Large intestine (tissue), 3 donors: ENCODE data around the gene FAH. TPM values are rescaled to one million over a fixed set of nuclear protein-coding genes. Genes with fewer than 3 reads are reported as not detected.

Experiments
- DNase-seq, 2 donors: peaks; one replicate each; pipeline versions ENCODE4 v3.0.0 to v3.0.0-alpha.2; 2013
- H3K27ac ChIP-seq: one replicate; pipeline ENCODE4 v1.5.1; 2013; ENCODE audit warnings: low read length
- H3K27me3 ChIP-seq: 2 replicates; pipeline ENCODE4 v1.6.1; 2013; ENCODE audit warnings: low read length; ENCODE audit not compliant: control insufficient read depth, insufficient read depth
- H3K36me3 ChIP-seq: 2 replicates; pipeline ENCODE4 v1.6.1; 2013; ENCODE audit warnings: low read length; ENCODE audit not compliant: control insufficient read depth, insufficient read depth
- H3K4me1 ChIP-seq: one replicate; pipeline ENCODE4 v1.6.1; 2013; ENCODE audit warnings: low read length; ENCODE audit not compliant: control insufficient read depth, insufficient read depth
- H3K4me3 ChIP-seq: one replicate; pipeline ENCODE4 v1.5.1; 2013; ENCODE audit warnings: low read length
- H3K9me3 ChIP-seq: one replicate; pipeline ENCODE4 v1.6.1; 2013; ENCODE audit warnings: mild to moderate bottlenecking, low read depth, low read length, moderate library complexity; ENCODE audit not compliant: control insufficient read depth
- WGBS: methylation state at CpG from one replicate; pipeline ENCODE4 v1.1.5; 2013; ENCODE audit warnings: low lambda C conversion rate; ENCODE audit not compliant: insufficient coverage; 5-methylcytosine and 5-hydroxymethylcytosine counted together
- polyA plus RNA-seq: library from polyadenylated mRNA; unstranded; fragments of 120-200 nt; gene quantifications from one replicate; pipeline ENCODE4 v1.2.1, GENCODE V29; 2013

FAH gene
- polyA plus RNA-seq, 1 donor: 57.6 TPM

DNA sequence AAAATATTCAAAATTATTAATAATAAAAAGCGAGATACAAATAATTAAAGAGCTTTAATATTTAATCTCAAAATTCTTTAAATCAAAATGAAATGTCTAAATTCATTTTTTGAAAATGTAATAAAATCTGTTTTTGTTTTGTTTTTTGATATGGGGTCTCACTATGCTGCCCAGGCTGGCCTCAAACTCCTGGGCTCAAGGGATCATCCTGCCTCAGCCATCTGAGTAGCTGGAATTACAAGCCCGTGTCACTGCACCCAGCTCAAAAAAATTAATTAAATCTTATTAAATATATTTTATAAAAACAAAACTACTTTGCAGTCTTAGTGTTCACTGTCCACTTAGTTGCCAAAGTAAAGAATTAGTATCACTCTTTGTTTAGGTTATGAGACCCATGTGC, 38.4 kb downstream of the FAH start:
- H3K27ac ChIP-seq: peak overlapping the region; percentile 94
- no peak for DNase-seq
- peaks cover 42% of the 10 kb centered on the region for H3K4me1 ChIP-seq
- no peaks in the 10 kb centered on the region for H3K27me3 ChIP-seq
- H3K36me3 ChIP-seq: peaks cover 17% of the 10 kb centered on the region
- 78% methylated on average over 2 of the region's 2 CpGs for whole genome bisulfite sequencing
- no peaks in the 10 kb centered on the region for H3K9me3 ChIP-seq
- H3K4me3 ChIP-seq: no peak overlapping the region

DNA sequence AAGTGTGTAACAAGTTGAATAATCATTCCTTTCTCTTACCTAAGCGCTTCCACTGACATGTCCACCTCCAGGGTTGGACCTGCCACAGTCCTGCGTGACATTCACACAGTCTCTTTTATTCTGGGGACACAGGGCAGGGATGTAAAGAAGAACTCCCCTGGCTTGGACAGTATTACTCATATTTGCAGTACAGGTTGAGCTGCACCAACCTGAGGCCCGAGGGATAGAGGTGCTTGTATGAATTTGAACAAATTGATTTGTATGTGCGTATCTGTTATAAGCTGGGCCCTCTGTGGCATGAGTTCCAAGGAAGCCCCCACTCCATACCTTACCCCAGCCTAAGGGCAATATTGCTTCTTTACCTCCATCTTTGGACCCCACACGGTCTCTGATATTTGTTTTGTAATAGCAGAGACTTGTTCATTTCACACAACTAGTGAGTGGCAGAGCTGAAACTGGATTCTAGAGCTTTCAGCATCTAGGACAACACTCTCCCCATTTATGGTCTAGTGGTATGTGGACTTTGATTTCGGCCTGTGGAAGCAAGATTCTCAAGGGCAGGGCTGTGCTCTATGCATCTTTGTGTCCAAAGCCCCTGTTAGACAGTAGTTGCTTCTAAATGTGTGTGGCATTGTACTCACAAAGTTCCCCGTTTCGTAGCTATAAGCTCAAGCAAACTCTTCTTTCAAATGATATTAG, 39.2 kb downstream of the FAH start:
- DNase-seq: peak; percentile 77 to 85
- 50% methylated on average over 2 of the region's 8 CpGs for WGBS

GRCh38 chr15:80194186-80194585, 41.4 kb downstream of the FAH start:
- WGBS: no CpG with 5 or more reads among the region's 1 CpG

More for the DNA sequence above, 39.2 kb downstream of the FAH start:
- Histone ChIP-seq H3K9me3 (no peaks in the 10 kb centered on the region), H3K4me1 (peaks cover 42% of the 10 kb centered on the region), H3K27me3 (no peaks in the 10 kb centered on the region), H3K4me3 (no peak overlapping the region), H3K27ac (peak overlapping the region; percentile 94), H3K36me3 (peaks cover 9% of the 10 kb centered on the region)

GRCh38 chr15:80194914-80195313, 42.1 kb downstream of the FAH start:
- no peaks in the 10 kb centered on the region for H3K36me3 ChIP-seq
- no peak for DNase-seq
- no CpG with 5 or more reads among the region's 1 CpG for WGBS

More at GRCh38 chr15:80194186-80194585, 41.4 kb downstream of the FAH start:
- Histone ChIP-seq H3K36me3 (no peaks in the 10 kb centered on the region), H3K4me3 (no peak overlapping the region), H3K4me1 (peaks cover 38% of the 10 kb centered on the region), H3K9me3 (no peaks in the 10 kb centered on the region), H3K27ac (peak overlapping the region; percentile 94), H3K27me3 (no peaks in the 10 kb centered on the region)
- DNase-seq: peak; percentile 77 to 86

GRCh38 chr15:80199366-80199765, 46.6 kb downstream of the FAH start:
- Histone ChIP-seq H3K27me3 (no peaks in the 10 kb centered on the region), H3K9me3 (no peaks in the 10 kb centered on the region), H3K27ac (no peak overlapping the region), H3K36me3 (peaks cover 3% of the 10 kb centered on the region), H3K4me1 (peaks cover 10% of the 10 kb centered on the region), H3K4me3 (no peak overlapping the region)
- WGBS: no CpG with 5 or more reads among the region's 2 CpGs
- no peak for DNase-seq

More at GRCh38 chr15:80194914-80195313, 42.1 kb downstream of the FAH start:
- Histone ChIP-seq H3K9me3 (no peaks in the 10 kb centered on the region), H3K27ac (peak overlapping the region; percentile 80), H3K27me3 (no peaks in the 10 kb centered on the region), H3K4me1 (peaks cover 37% of the 10 kb centered on the region), H3K4me3 (no peak overlapping the region)

GRCh38 chr15:80199869-80200268, 47.1 kb downstream of the FAH start:
- no peak overlapping the region for H3K27ac ChIP-seq
- H3K9me3 ChIP-seq: no peaks in the 10 kb centered on the region
- no peaks in the 10 kb centered on the region for H3K27me3 ChIP-seq
- peaks cover 5% of the 10 kb centered on the region for H3K4me1 ChIP-seq
- WGBS: no CpG with 5 or more reads among the region's 3 CpGs
- H3K36me3 ChIP-seq: peaks cover 3% of the 10 kb centered on the region
- no peak for DNase-seq
- no peak overlapping the region for H3K4me3 ChIP-seq

DNA sequence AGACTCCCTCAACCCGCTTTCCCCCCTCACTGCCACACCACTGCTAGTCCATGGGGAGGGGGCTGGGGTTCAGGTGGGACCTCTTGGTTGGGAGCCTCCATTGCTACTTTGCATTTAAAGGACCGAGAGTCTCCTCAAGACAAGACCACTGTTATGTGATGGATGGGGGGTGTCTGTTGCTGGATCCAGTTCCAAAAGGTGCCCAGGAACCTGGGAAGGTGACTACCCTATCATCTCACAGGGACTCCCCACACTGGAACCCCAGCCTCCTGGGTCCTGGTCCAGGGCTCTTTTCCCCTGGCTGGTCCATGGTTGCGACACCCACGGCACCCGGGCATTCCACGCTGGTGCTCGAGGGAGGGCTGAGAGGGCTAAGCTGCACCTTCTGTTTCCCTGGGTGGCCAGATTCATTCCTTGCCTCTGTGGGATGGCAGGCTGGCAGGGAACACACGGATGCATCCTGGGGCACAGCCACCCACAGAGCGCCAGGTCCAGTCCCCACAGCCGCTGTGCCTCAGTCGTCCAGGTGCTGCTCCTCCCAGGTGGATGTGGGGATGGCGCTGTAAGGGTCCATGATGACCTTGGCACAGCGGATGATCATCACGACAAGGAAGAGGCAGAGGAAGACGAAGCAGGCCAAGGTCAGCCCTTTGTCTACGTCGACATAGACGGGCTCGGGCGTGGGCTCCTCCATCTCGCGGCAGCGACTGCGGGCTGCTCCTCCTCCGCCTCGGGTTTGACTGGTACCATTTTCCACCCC, 48.6 kb downstream of the FAH start:
- no peak for DNase-seq
- Histone ChIP-seq H3K9me3 (no peaks in the 10 kb centered on the region), H3K36me3 (peaks cover 3% of the 10 kb centered on the region), H3K27me3 (no peaks in the 10 kb centered on the region), H3K4me3 (no peak overlapping the region), H3K4me1 (no peaks in the 10 kb centered on the region), H3K27ac (no peak overlapping the region)
- no CpG with 5 or more reads among the region's 26 CpGs for WGBS

- no peak for DNase-seq
- H3K27ac ChIP-seq: no peak overlapping the region
- no peaks in the 10 kb centered on the region for H3K27me3 ChIP-seq
- WGBS: no CpG with 5 or more reads among the region's 2 CpGs
- H3K4me1 ChIP-seq: no peaks in the 10 kb centered on the region
- H3K4me3 ChIP-seq: no peak overlapping the region
- H3K36me3 ChIP-seq: peaks cover 3% of the 10 kb centered on the region
- no peaks in the 10 kb centered on the region for H3K9me3 ChIP-seq
Observed at GRCh38 chr15:80202016-80202315, 49.2 kb downstream of the FAH start.

- Histone ChIP-seq H3K36me3 (peaks cover 3% of the 10 kb centered on the region), H3K27me3 (no peaks in the 10 kb centered on the region), H3K27ac (no peak overlapping the region), H3K4me1 (peaks cover 5% of the 10 kb centered on the region), H3K4me3 (no peak overlapping the region), H3K9me3 (no peaks in the 10 kb centered on the region)
- DNase-seq: no peak
- no CpG with 5 or more reads among the region's 9 CpGs for WGBS
Observed at GRCh38 chr15:80202641-80203360, 50.0 kb downstream of the FAH start.

- Histone ChIP-seq H3K36me3 (peaks cover 3% of the 10 kb centered on the region), H3K4me3 (no peak overlapping the region), H3K9me3 (no peaks in the 10 kb centered on the region), H3K27me3 (no peaks in the 10 kb centered on the region), H3K27ac (no peak overlapping the region), H3K4me1 (peaks cover 10% of the 10 kb centered on the region)
- no CpG with 5 or more reads among the region's 10 CpGs for WGBS
- no peak for DNase-seq
Observed at GRCh38 chr15:80203361-80203885, 50.6 kb downstream of the FAH start.
